CD8-positive, alpha-beta memory T cell (primary cell): Measurements from ENCODE around the gene DUSP7. TPM values are rescaled to one million over a fixed set of nuclear protein-coding genes. Genes with fewer than 3 reads are reported as not detected.

ENCODE experiments used
- CTCF ChIA-PET: fragments of 350-600 bp; sonication (Branson Sonifier 250); formaldehyde crosslinking; loops from one replicate; lab custom pipeline; 2021; ENCODE audit warnings: antibody characterized with exemption; lab: Charles Lee
- POLR2A ChIA-PET: fragments of 350-600 bp; sonication (Branson Sonifier 250); formaldehyde crosslinking; loops from one replicate; lab custom pipeline; 2021; ENCODE audit warnings: antibody characterized with exemption; lab: Charles Lee
- DNase-seq, 5 donors: peaks; one replicate each; pipeline versions ENCODE4 v3.0.0 to v3.0.0-alpha.2; 2020 to 2022; ENCODE audit warnings: mixed read lengths in 1 of 5
- H3K27ac ChIP-seq: one replicate; pipeline ENCODE4 v1.7.0; 2013; ENCODE audit warnings: low read depth, mild to moderate bottlenecking, low read length, moderate library complexity
- H3K27me3 ChIP-seq: 2 replicates; pipeline ENCODE4 v1.7.0; 2013; ENCODE audit warnings: low read length, mild to moderate bottlenecking; ENCODE audit not compliant: insufficient read depth, poor library complexity, severe bottlenecking
- H3K36me3 ChIP-seq: 2 replicates; pipeline ENCODE4 v1.7.0; 2013; ENCODE audit warnings: mild to moderate bottlenecking, low read length, moderate library complexity; ENCODE audit not compliant: insufficient read depth
- H3K4me1 ChIP-seq: 2 replicates; pipeline ENCODE4 v1.7.0; 2013; ENCODE audit warnings: mild to moderate bottlenecking, low read length, moderate library complexity; ENCODE audit not compliant: insufficient read depth
- H3K4me3 ChIP-seq: 2 replicates; pipeline ENCODE4 v1.7.0; 2013; ENCODE audit warnings: mild to moderate bottlenecking, low read length
- H3K9me3 ChIP-seq: 2 replicates; pipeline ENCODE4 v1.7.0; 2013; ENCODE audit warnings: mild to moderate bottlenecking, low read length
- H3K27ac Mint-ChIP-seq, 8 donors: one replicate each; pipeline ENCODE4 v1.8.0; 2020 to 2021; ENCODE audit warnings: mixed read lengths in 8 of 8, mild to moderate bottlenecking in 6 of 8, inconsistent platforms in 3 of 8, moderate library complexity in 3 of 8
- H3K27me3 Mint-ChIP-seq, 2 donors: one replicate each; pipeline ENCODE4 v1.8.0; 2020 to 2021; ENCODE audit warnings: mixed read lengths in 2 of 2, mild to moderate bottlenecking in 1 of 2, moderate library complexity in 1 of 2
- H3K36me3 Mint-ChIP-seq, 3 donors: one replicate each; pipeline ENCODE4 v1.8.0; 2020 to 2021; ENCODE audit warnings: mixed read lengths in 3 of 3, inconsistent platforms in 1 of 3, mild to moderate bottlenecking in 1 of 3
- H3K4me1 Mint-ChIP-seq, 3 donors: one replicate each; pipeline ENCODE4 v1.8.0; 2020 to 2021; ENCODE audit warnings: mixed read lengths in 3 of 3, inconsistent platforms in 1 of 3, mild to moderate bottlenecking in 1 of 3
- H3K4me3 Mint-ChIP-seq, 7 donors: one replicate each; pipeline ENCODE4 v1.8.0; 2020 to 2021; ENCODE audit warnings: mixed read lengths in 7 of 7, mild to moderate bottlenecking in 6 of 7, moderate library complexity in 4 of 7, inconsistent platforms in 2 of 7
- H3K9me3 Mint-ChIP-seq, 5 donors: one replicate each; pipeline ENCODE4 v1.8.0; 2020 to 2022; ENCODE audit warnings: mixed read lengths in 5 of 5, mild to moderate bottlenecking in 3 of 5, moderate library complexity in 2 of 5, inconsistent platforms in 1 of 5
- polyA plus RNA-seq: library from polyadenylated mRNA; unstranded; fragments of 300-500 nt; fragmentation: Illumina TruSeq; gene quantifications from one replicate; pipeline ENCODE4 v1.2.3, GENCODE V29; 2021
- total RNA-seq, 2 experiments: library from RNA; stranded (reverse); gene quantifications; one replicate each; pipeline ENCODE4 v1.2.3, GENCODE V29; 2021

DUSP7 gene
- total and polyA plus RNA-seq, 3 experiments from 2014 or later: 7.2 to 27.2 (median 26.3) TPM

- CTCF ChIA-PET: no interaction called here
Observed at GRCh38 chr3:52018319-52019000, 37.9 kb downstream of the DUSP7 start.

GRCh38 chr3:52017586-52017985 is 38.8 kb downstream of the DUSP7 start:
- H3K27me3 ChIP-seq: no peaks in the 10 kb centered on the region
- H3K27ac ChIP-seq: no peak overlapping the region
- H3K27ac Mint-ChIP-seq: peak overlapping the region in 1 of 8 donors; percentile 55
- no peak for DNase-seq
- CTCF ChIA-PET: no interaction called here
- no peaks in the 10 kb centered on the region for H3K4me1 Mint-ChIP-seq
- POLR2A ChIA-PET: no interaction called here
- H3K36me3 ChIP-seq: no peaks in the 10 kb centered on the region
- no peak overlapping the region for H3K4me3 Mint-ChIP-seq
- H3K9me3 Mint-ChIP-seq: no peaks in the 10 kb centered on the region
- no peaks in the 10 kb centered on the region for H3K9me3 ChIP-seq
- no peak overlapping the region for H3K4me3 ChIP-seq
- H3K27me3 Mint-ChIP-seq: no peaks in the 10 kb centered on the region
- H3K36me3 Mint-ChIP-seq: no peaks in the 10 kb centered on the region
- no peaks in the 10 kb centered on the region for H3K4me1 ChIP-seq

More at GRCh38 chr3:52018319-52019000, 37.9 kb downstream of the DUSP7 start:
- Mint-ChIP-seq H3K27me3 (peaks cover 0 to 1% of the 10 kb centered on the region in 2 donors), H3K27ac (peak overlapping the region in 1 of 8 donors; percentile 41), H3K4me3 (no peak overlapping the region), H3K4me1 (no peaks in the 10 kb centered on the region), H3K9me3 (no peaks in the 10 kb centered on the region), H3K36me3 (no peaks in the 10 kb centered on the region)
- H3K27ac ChIP-seq: no peak overlapping the region
- POLR2A ChIA-PET: no interaction called here
- no peak for DNase-seq
- H3K4me1 ChIP-seq: no peaks in the 10 kb centered on the region
- H3K9me3 ChIP-seq: no peaks in the 10 kb centered on the region
- no peaks in the 10 kb centered on the region for H3K36me3 ChIP-seq
- no peak overlapping the region for H3K4me3 ChIP-seq
- no peaks in the 10 kb centered on the region for H3K27me3 ChIP-seq

- POLR2A ChIA-PET: no interaction called here
- no peaks in the 10 kb centered on the region for H3K9me3 Mint-ChIP-seq
- no peaks in the 10 kb centered on the region for H3K36me3 ChIP-seq
- H3K9me3 ChIP-seq: no peaks in the 10 kb centered on the region
- no peak for DNase-seq
- no peaks in the 10 kb centered on the region for H3K27me3 ChIP-seq
- H3K27me3 Mint-ChIP-seq: no peaks in the 10 kb centered on the region
- no peak overlapping the region for H3K27ac ChIP-seq
- H3K36me3 Mint-ChIP-seq: no peaks in the 10 kb centered on the region
- H3K4me3 Mint-ChIP-seq: no peak overlapping the region
- CTCF ChIA-PET: interaction anchor here (1.2 to 1.7 kb wide), 3 partner anchors 14 to 107 kb away, joined by 3 to 6 read pairs (median 3); no protein-coding TSS in a partner anchor
- H3K4me1 ChIP-seq: no peaks in the 10 kb centered on the region
- no peaks in the 10 kb centered on the region for H3K4me1 Mint-ChIP-seq
- no peak overlapping the region for H3K4me3 ChIP-seq
- H3K27ac Mint-ChIP-seq: peak overlapping the region in 1 of 8 donors; percentile 54
Observed at GRCh38 chr3:52015438-52016228, 40.7 kb downstream of the DUSP7 start.

GRCh38 chr3:52014613-52015012 is 41.8 kb downstream of the DUSP7 start:
- Mint-ChIP-seq H3K36me3 (no peaks in the 10 kb centered on the region), H3K4me1 (no peaks in the 10 kb centered on the region), H3K4me3 (no peak overlapping the region), H3K27ac (peak overlapping the region in 1 of 8 donors; percentile 50), H3K9me3 (no peaks in the 10 kb centered on the region), H3K27me3 (no peaks in the 10 kb centered on the region)
- Histone ChIP-seq H3K27me3 (no peaks in the 10 kb centered on the region), H3K4me1 (no peaks in the 10 kb centered on the region), H3K9me3 (no peaks in the 10 kb centered on the region), H3K27ac (no peak overlapping the region), H3K4me3 (no peak overlapping the region), H3K36me3 (no peaks in the 10 kb centered on the region)
- ChIA-PET POLR2A (no interaction called here), CTCF (interaction anchor here (1.2 to 1.7 kb wide), 2 partner anchors 22 to 108 kb away, joined by 3 to 6 read pairs; no protein-coding TSS in a partner anchor)
- no peak for DNase-seq

- no peak overlapping the region for H3K27ac ChIP-seq
- Mint-ChIP-seq H3K36me3 (no peaks in the 10 kb centered on the region), H3K27me3 (no peaks in the 10 kb centered on the region), H3K27ac (no peak overlapping the region), H3K9me3 (no peaks in the 10 kb centered on the region), H3K4me3 (no peak overlapping the region), H3K4me1 (no peaks in the 10 kb centered on the region)
- H3K9me3 ChIP-seq: no peaks in the 10 kb centered on the region
- no peaks in the 10 kb centered on the region for H3K4me1 ChIP-seq
- H3K4me3 ChIP-seq: no peak overlapping the region
- H3K27me3 ChIP-seq: no peaks in the 10 kb centered on the region
- H3K36me3 ChIP-seq: no peaks in the 10 kb centered on the region
- no peak for DNase-seq
- ChIA-PET CTCF (interaction anchor here (1.0 kb wide), 2 partner anchors 106 to 132 kb away, joined by 3 read pairs; no protein-coding TSS in a partner anchor), POLR2A (no interaction called here)
Observed at GRCh38 chr3:52013802-52014598, 42.4 kb downstream of the DUSP7 start.

- ChIA-PET CTCF (no interaction called here), POLR2A (no interaction called here)
- no peaks in the 10 kb centered on the region for H3K27me3 Mint-ChIP-seq
- H3K9me3 Mint-ChIP-seq: no peaks in the 10 kb centered on the region
- no peak overlapping the region for H3K27ac ChIP-seq
- H3K4me3 ChIP-seq: no peak overlapping the region
- no peaks in the 10 kb centered on the region for H3K9me3 ChIP-seq
- DNase-seq: no peak
- no peaks in the 10 kb centered on the region for H3K36me3 Mint-ChIP-seq
- H3K4me3 Mint-ChIP-seq: no peak overlapping the region
- no peaks in the 10 kb centered on the region for H3K27me3 ChIP-seq
- H3K4me1 ChIP-seq: no peaks in the 10 kb centered on the region
- no peaks in the 10 kb centered on the region for H3K36me3 ChIP-seq
- peak overlapping the region in 2 of 8 donors; percentile 26 to 50 for H3K27ac Mint-ChIP-seq
- H3K4me1 Mint-ChIP-seq: no peaks in the 10 kb centered on the region
Observed at GRCh38 chr3:52012699-52013098, 43.7 kb downstream of the DUSP7 start.

- H3K4me3 Mint-ChIP-seq: no peak overlapping the region
- H3K27me3 ChIP-seq: no peaks in the 10 kb centered on the region
- DNase-seq: no peak
- no peak overlapping the region for H3K4me3 ChIP-seq
- H3K27me3 Mint-ChIP-seq: peaks cover 0 to 3% of the 10 kb centered on the region in 2 donors
- H3K9me3 ChIP-seq: no peaks in the 10 kb centered on the region
- POLR2A ChIA-PET: no interaction called here
- peaks cover 0 to 4% (median 0%) of the 10 kb centered on the region in 3 donors for H3K4me1 Mint-ChIP-seq
- no peaks in the 10 kb centered on the region for H3K9me3 Mint-ChIP-seq
- no peak overlapping the region for H3K27ac ChIP-seq
- no peak overlapping the region for H3K27ac Mint-ChIP-seq
- H3K36me3 ChIP-seq: no peaks in the 10 kb centered on the region
- no peaks in the 10 kb centered on the region for H3K36me3 Mint-ChIP-seq
- CTCF ChIA-PET: no interaction called here
- peaks cover 10% of the 10 kb centered on the region for H3K4me1 ChIP-seq
Observed at GRCh38 chr3:52010431-52010830, 45.9 kb downstream of the DUSP7 start.
